Stimulated activated CD4-positive, alpha-beta T cell treated with anti-CD3 and anti-CD28 coated beads, Interleukin-15, amount 100 ng/mL, for 48 hours (primary cell): ENCODE data around the gene SPATA31E1.
"Not testable (repeated sequence)": the region's sequence is repeated elsewhere in the genome, so short reads cannot be mapped to it uniquely, and the experiment has no call there.

Experiments
- DNase-seq, 2 donors: peaks; one replicate each; pipeline ENCODE4 v3.0.0-alpha.2; 2020; ENCODE audit warnings: low read depth in 2 of 2

SPATA31E1 gene

GRCh38 chr9:87924851-87925250, 42.2 kb downstream of the SPATA31E1 start:
- not testable (repeated sequence) for DNase-seq

- not testable (repeated sequence) for DNase-seq
These were observed 46.5 kb downstream of the SPATA31E1 start for GRCh38 chr9:87929152-87929551.

DNA sequence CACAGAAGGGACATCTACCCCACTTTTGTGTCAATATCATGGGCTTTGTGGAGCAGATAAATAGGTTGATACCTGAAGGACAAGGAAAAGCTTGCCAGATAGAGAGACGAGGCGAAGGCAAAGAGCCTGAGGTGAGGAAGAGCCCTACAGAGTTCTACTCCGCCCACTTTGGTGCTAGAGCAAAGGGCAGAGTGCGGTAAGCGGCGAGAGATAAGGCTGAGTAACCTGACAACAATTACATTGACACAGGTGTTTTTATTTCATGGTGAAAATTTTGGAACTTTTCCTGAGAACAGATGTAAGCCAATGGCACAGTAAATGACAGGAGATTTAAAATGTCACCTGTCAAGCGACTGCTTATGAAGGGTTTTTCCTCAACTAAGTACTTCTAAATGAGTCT, 51.8 kb downstream of the SPATA31E1 start:
- DNase-seq, result not testable (repeated sequence)

DNA sequence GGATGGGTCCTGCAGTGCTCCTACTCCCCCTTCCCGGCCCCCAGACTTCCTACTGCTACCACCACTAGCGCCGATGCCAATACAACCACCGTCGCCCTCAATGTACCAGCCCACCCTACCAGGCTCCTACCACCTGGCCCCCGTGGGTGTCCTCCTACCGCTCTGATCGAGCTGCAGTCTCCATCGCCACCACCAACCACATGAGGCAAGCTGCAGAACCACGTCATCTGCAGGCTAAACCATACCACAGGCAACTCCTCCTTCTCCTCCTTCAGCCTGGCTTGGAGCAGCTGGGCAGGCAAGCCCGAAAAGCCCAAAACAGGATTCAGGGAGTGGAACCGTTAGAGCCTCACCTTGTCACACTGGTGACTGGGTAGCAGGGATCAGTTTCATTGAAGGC, 54.7 kb downstream of the SPATA31E1 start:
- not testable (repeated sequence) for DNase-seq

- not testable (repeated sequence) for DNase-seq
These were observed 55.2 kb downstream of the SPATA31E1 start for GRCh38 chr9:87937918-87938317.

GRCh38 chr9:87938336-87938735, 55.7 kb downstream of the SPATA31E1 start:
- not testable (repeated sequence) for DNase-seq
